Transverse colon (tissue), 4 donors: ENCODE data around the gene BRPF3.

ENCODE experiments used
- CTCF ChIP-seq, 5 experiments: fragments of 200-600 bp in 3 of 5; fragments of 450-650 bp in 2 of 5; sonication (generic) in 3 of 5; IDR thresholded peaks; 1 replicate in 2 of 5; 2 replicates in 3 of 5; pipeline ENCODE4 v1.5.1; 2016 to 2017; ENCODE audit warnings: antibody characterized with exemption in 5 of 5, inconsistent platforms in 3 of 5, mild to moderate bottlenecking in 2 of 5, moderate library complexity in 1 of 5
- POLR2AphosphoS5 ChIP-seq, 3 donors: sonication (generic); formaldehyde crosslinking; IDR thresholded peaks; one replicate each; pipeline ENCODE4 v1.6.1; 2016; ENCODE audit warnings: antibody characterized with exemption in 3 of 3

GRCh38 chr6:36204068-36204753 is 7.7 kb downstream of the BRPF3 start:
- no peak for TF ChIP-seq POLR2AphosphoS5 (IDR thresholded peaks at IDR 0.05)
- TF ChIP-seq CTCF (IDR thresholded peaks at IDR 0.05), result no peak
